HG02642 (cell line): ENCODE measurements around the gene PFN3.

Experiments used
- ATAC-seq: cut with Tn5 transposase; IDR thresholded peaks from one replicate; pipeline ENCODE4 v1.9.1; 2021; ENCODE audit warnings: mild to moderate bottlenecking; ENCODE audit not compliant: unreplicated experiment, poor library complexity

The PFN3 gene, protein sequence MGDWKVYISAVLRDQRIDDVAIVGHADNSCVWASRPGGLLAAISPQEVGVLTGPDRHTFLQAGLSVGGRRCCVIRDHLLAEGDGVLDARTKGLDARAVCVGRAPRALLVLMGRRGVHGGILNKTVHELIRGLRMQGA

DNA sequence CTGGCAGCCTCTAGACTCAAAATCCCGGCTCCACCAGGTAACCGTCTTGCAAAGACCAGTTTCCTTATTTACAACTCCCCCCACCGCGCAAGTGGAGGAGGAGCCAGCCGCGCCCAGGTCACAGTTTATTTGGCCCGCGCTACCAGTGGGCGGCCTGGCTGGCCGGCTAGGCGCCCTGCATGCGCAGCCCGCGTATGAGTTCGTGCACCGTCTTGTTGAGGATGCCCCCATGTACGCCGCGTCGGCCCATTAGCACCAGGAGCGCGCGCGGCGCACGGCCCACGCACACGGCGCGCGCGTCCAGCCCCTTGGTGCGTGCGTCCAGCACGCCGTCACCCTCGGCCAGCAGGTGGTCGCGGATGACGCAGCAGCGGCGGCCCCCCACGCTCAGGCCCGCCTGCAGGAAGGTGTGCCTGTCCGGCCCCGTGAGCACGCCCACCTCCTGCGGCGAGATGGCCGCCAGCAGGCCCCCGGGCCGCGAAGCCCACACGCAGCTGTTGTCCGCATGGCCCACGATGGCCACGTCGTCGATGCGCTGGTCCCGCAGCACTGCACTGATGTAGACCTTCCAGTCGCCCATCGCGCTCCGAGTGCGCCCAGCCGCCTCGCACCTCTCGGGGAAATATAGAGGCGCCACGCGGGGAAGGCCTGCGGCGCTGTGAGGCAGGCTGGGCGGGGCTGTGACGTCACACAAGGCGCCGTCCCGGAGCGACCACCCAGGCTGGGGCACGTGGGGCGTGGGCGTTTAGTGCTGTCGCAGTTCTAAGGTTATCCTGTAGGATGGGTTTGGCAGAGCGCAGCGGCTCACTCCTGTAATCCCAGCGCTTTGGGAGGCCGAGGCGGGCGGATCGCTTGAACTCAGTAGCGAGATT is at the start of gene PFN3:
TSS of gene PFN3 (minus strand) at position 665 of the 872 bp plus-strand sequence. CDS start at position 580, 85 bp downstream.
- no peak for ATAC-seq

DNA sequence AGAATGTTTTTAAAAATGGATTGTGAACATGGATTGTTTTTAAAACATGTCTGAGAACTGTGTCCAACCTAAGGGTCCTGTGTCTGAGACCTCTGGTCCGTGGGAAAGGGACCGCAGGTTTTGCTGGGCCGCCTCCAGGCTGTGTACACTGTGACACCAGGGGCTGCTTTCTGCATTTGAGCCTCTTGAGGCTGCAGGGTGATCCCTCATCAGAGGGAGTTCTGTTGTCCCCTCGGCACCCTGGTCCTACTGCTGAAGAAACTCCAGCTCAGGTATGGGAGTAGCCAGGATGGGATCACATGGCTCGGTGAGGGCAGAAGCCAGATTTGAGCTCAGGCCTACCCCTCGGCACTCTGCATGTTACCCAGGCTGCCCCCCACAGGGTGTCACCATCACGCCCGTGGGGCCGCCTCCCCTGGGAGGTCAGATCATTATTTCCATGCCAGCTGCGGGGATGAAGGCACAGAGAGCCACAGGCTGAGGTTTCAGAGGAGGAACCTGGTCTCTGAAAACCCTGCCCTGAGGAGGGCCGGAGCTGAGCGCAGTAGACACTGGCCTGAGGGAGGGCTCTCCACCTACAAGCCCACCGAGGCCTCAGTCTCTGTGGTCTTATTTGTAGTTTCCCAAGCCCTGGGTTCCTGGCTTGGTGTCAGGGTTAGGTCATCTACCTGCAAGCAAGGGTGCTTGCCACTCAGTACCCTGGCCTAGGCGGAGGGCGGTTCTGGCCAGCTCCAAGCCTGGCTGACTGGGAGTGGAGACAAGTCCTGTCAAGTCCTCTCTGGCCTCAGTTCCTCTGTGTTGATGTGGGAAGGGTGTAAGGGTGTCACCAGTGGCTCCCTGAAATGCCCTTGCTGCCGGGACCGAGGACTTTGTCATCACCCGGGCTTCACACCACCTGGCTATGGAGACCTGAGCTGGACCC is 48.9 kb upstream of the PFN3 start:
- no peak for ATAC-seq

DNA sequence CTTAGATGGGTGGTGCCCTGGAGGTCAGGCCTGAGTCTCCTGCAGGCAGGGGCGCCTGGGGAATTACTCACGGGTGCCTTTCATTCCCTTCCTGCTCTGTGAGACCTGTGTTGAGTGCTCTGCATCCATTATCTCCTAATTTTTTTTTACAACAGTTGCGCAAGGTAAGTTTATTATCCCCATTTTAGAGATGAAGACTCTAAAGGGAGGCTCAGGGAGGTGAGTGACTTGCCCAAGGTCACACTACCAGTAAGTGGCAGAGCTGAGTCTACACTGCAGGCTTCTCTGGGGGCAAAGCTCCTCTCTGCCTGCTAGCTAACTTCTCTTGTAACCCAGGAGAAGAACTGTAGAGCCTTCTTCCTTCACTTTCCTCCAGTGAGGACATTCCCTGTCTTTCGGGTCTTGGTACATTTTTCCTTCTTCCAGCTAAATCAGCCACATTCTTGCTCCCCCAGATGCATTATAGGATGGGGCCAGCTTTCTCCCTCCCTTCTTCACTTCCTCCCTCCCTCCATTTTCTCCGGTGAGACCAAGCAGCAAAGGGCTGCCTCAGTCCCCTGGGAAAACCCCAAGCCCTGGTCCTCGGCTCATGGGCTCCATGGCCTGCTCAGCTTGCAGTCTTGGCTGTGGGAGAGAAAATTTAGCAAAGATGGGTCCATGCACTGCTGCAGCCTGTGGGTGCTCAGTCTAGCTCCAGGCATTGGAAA is 47.9 kb upstream of the PFN3 start:
- ATAC-seq = no peak

DNA sequence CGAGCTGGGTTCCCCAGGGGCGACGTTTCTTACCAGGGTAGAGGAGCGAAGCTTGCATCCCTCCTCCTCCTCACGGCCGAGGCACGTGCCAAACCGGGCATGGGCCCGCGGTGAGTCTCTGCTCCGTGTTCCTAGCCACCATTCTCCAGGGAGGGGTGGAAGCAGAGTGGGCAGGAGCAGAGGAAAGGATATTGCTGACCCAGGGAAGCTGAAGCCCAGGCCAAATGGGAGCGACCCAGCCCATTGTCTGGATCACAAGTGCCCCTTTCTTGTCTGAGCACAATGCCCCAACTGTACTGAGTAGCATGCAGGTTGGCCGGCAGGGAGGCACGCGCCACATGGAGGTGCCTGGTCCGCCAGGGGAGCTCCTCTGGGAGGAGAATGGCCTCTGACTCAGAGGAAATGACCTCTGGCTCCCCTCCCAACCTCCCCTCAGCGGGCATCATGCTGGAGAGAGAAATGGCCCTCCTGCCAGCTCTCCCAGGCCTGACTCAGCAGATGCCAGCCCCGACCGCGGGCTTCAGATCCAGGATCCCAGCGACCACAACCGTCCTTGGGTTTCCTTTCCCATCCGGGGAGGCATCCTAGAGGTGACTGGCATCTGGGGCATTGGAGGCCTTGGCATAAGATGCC is 47.3 kb upstream of the PFN3 start:
- ATAC-seq = no peak

GRCh38 chr5:177447066-177447610 is 46.7 kb upstream of the PFN3 start:
- peak; percentile 38 for ATAC-seq

DNA sequence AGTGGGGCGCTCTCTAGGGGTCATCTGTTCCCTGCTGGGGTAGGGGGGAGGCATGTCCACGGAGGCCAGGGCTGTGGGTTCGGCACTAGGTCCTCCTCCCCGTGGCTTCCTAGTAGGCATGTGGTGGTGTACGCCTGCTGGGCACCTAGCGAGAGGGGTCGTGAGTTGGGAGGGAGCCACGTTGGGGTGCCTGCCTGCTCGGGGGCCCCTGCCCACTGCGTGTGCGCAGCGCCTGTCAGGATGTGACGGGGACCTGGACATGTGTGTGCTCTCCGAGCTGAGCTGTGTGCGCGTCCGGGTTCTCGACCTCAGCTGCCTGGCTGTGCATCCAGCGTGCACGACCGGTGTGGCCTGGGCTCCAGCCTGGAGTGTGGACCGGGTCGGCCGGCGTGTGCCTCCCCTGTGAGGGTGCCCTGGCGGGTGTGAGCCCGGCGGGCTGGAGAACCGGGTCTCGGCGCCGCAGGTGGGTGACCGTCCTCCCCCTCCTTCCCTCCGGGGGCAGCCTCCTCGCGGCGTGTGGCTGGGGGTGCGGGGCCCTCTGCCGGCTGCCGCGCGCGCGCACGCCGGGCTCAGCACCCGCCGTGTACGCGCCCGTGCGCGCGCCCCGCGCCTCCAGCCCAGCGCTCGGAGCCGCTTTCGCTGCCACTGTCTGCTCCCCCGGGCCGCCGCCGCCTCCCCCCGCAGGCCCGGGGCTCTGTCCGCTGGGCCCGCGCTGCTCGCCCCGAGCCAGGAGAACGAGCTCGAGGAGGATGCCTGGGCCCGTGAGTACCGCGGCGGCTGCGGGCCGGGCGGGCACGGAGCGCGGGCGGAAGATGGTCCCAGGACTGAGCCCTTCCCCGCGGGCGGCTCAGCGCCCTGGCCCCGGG is 46.0 kb upstream of the PFN3 start, which contains the start of gene PRR7:
TSS of gene PRR7 (plus strand) at position 615 of the 866 bp plus-strand sequence. CDS start 8,254 bp downstream, outside the sequence.
- ATAC-seq = peak; percentile 55

- ATAC-seq = no peak
Measured at GRCh38 chr5:177445917-177446199, 45.4 kb upstream of the PFN3 start.

DNA sequence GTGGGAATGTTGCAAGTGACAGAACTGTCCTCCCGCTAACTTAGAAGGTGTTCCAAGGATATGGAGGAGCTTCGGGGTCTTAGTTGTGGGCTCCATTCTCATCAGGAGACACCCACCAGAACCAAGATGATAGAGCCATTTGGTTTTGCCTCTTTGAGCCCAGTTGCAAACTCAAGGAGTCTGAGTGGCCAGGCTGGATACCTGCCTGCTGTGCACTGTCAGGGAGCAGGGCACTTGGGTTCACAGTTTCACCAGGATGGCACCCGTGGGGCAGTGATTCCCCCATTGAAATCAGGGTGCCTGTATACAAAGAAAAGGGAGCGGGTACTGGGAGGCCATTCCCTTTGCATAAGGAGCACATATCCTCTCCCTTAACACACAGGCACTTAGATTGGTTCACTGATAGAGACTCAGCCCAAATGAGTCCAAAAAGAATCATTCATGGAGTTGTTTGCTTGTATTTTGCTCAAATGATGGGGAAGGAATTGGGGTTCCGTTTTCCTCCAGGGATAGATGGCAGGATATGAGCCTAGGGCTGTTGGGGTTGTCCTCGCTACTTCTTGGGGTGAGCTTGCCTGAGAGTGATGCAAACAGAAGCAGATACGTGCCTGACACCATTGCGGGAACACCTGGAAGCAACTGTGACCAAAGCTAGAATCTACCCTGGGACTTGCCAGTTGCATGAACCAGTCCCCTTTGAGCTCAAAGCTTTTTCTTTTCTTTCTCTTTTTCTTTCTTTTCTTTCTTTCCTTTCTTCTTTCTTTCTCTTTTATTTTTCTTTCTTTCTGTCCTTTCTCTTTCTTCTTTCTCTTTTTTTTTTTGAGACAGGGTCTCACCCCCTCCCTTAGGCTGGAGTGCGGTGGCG is 44.8 kb upstream of the PFN3 start:
- no peak for ATAC-seq

DNA sequence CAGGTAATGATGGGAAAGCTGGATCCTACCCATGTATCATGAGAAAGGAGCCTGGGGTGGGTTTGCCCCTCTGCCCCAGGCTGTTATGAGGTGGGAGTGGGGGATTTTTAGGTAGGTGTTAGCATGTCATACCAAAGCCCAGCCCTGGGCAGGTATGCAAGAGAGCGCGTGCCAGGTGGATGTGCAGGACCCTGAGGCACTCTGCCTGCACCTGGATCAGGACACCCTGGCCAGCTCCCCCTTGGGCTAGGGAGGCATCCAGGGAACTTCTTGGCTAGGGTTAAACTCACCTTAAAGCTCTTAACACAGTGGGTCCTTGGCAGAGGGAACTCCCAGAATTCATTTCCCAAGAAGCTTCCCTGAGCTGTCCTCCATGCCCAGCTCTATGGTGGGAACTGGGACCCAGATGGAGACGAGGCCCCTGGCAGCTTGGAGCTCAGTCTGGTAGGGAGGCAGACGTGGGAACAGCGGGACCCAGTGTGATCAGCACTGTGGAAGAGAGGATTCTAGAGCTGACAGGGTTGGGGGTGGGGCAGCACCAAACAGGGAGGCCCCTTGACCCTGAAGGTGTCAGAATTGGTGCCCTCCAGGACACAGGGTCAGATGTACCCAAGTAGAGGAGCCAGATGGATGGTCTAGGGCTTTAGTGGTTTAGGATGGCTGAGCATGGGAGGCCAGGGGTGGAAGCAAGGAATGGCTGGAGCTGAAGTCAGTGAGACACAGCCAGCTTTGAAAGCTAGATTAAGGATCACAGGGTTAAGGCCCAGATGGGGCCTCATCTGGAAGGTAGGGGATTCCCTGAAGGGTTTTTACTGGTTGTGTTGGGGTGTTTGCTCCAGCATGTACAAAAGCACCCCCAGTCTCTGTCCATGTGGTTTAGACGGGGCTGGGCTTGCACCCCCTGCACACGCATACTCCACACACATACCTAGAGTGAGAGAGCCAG is 43.9 kb upstream of the PFN3 start:
- ATAC-seq = no peak

GRCh38 chr5:177443144-177443983 is 42.9 kb upstream of the PFN3 start:
- no peak for ATAC-seq

DNA sequence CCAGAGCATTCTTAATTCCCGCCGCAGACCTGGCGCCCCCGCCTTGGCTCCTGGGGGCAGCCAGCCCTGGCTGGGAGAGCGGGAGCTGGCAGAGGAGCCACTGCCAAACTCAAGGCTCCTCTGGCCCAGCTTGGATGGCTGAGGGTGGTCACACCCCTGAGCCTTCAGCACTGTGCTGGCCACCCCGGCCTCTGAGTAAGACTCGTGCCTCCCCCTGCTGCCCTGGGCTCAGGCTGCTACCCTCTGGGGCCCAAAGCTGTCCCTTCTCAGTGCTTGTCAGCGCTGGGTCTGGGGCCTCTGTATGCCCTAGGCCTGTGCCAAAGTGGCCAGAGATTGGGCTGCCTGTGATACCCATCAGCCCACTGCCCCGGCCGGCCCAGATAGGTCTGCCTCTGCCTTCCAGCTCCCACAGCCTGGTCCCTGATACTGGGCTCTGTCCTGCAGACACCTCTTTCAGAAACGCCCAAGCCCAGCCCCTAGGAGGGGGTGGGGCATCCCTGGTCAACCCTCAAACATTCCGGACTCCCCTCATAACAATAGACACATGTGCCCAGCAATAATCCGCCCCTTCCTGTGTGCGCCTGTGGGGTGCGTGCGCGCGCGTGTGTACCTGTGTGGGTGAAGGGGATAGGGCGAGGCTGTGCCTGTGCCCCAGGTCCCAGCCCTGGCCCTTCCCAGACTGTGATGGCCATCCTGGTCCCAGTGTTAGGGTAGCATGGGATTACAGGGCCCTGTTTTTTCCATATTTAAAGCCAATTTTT is 41.8 kb upstream of the PFN3 start:
- ATAC-seq = no peak

DNA sequence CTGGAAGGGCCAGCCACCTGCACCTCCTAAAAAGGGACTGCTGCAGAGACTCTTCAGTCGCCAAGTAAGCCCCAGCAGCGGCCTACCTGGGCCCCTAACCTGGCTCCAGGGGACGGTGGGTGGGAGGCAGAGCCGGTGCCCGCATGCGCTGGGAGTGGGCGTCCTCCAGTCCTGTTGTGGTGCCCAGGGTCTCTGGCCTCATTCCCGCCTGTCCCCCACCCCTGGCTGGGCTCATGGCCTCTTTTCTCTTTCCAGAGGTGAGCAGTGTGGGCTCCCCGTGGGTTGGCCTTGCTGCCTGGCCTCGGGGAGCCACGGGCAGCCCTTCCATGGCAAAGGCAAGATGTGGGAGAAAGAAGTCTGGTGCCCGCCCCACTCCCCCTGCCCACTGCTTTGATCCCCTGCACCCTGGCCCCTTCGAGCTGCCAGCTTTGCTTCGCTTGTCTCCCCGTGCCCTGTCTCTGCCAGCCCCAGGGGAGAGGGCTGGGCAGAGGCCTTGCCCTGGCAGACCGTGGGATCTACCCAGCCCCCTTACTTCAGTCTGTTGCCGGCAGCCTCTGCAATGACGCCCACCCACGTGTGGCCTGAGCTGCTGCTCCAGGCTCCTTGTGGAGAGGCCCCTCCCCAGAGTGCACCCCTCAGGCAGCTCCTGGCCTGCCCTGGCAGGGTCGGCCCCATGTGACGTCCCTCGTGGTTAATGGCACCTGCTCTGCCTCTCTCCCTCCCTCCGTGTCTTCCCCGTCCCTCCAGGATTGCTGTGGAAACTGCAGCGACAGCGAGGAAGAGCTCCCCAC is 40.7 kb upstream of the PFN3 start:
- ATAC-seq = no peak

DNA sequence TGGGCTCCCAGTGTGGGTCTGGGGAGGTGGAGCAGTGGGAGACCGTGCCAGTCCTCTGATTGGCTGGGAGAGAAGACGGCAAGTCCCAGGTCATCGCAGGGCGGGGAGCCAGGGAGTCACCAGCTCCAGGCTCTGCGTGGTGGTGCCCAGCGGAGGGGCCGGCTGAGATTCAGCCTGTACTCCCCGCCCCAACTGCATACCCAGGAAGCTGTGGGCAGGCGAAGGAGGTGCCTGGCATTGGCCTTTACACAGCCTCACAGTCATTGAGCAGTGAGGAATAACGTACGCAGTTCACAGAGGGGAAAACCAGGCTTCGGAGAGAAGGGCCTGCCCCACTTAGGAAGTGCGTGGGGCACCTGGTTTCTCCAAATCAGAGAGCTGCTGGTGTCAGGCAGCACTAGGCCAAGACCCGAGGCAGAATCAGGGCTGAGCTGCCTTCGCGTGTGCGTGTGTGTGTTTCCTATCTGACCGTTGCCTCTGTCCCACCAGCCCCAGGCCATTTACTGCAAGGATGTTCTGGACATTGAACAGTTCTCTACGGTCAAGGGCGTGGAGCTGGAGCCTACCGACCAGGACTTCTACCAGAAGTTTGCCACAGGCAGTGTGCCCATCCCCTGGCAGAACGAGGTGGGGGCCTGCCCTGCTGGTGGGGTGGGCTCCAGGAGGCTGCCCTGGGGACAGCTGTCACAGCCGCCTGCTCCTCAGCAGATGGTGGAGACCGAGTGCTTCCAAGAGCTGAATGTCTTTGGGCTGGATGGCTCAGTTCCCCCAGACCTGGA is 39.9 kb upstream of the PFN3 start:
- ATAC-seq = no peak
